Chondrocyte (in vitro differentiated cells): ENCODE measurements around the gene KLK13. TPM values are rescaled to one million over a fixed set of nuclear protein-coding genes. Genes with fewer than 3 reads are reported as not detected.

Experiments
- DNase-seq: peaks from one replicate; pipeline ENCODE4 v3.0.0; 2021; ENCODE audit warnings: mixed read lengths, low spot score
- H3K27ac Mint-ChIP-seq: one replicate; pipeline ENCODE4 v1.8.0; 2021; ENCODE audit warnings: mild to moderate bottlenecking, moderate library complexity, mixed read lengths; ENCODE audit not compliant: unreplicated experiment
- H3K27me3 Mint-ChIP-seq: 2 replicates; pipeline ENCODE4 v1.8.0; 2021; ENCODE audit warnings: low read depth, mixed read lengths
- H3K36me3 Mint-ChIP-seq: 2 replicates; pipeline ENCODE4 v1.8.0; 2021; ENCODE audit warnings: low read depth, mixed read lengths
- H3K4me1 Mint-ChIP-seq: 2 replicates; pipeline ENCODE4 v1.8.0; 2021; ENCODE audit warnings: low read depth, mild to moderate bottlenecking, mixed read lengths
- H3K4me3 Mint-ChIP-seq: one replicate; pipeline ENCODE4 v1.8.0; 2021; ENCODE audit warnings: mild to moderate bottlenecking, moderate library complexity, mixed read lengths; ENCODE audit not compliant: unreplicated experiment
- H3K9me3 Mint-ChIP-seq: 2 replicates; pipeline ENCODE4 v1.8.0; 2021; ENCODE audit warnings: low read depth, mixed read lengths
- total RNA-seq: library from RNA; stranded (reverse); gene quantifications from 3 replicates; pipeline ENCODE4 v1.2.1, GENCODE V29; 2021
- TF ChIP-seq, protein P1 (sequence below): fragments of 200-600 bp; sonication (generic); IDR thresholded peaks from 2 replicates; pipeline ENCODE4 v1.5.0; 2021; ENCODE audit warnings: antibody characterized with exemption, mild to moderate bottlenecking, moderate library complexity

The KLK13 gene
- total RNA-seq, 1 donor from 2014 or later: not detected

DNA sequence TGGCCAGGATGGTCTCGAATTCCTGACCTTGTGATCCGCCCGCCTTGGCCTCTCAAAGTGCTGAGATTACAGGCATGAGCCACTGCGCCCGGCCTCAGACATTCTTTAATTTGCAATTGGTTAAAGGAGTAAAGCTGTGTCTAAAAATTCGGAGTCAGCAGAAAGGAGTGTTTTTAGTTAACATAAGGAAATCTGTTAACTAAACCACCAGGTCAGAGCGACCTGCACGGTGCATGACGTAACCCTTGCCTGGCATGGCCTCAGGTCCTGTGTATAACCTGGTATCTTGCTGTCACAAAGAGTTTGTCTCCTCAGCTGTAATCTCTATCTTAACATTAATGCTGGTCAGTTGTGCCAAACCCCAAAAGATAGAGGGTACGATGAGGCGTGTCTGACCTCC lies 20.6 kb downstream of the KLK13 start:
- Mint-ChIP-seq H3K27me3 (peaks cover 4% of the 10 kb centered on the region), H3K36me3 (no peaks in the 10 kb centered on the region)

DNA sequence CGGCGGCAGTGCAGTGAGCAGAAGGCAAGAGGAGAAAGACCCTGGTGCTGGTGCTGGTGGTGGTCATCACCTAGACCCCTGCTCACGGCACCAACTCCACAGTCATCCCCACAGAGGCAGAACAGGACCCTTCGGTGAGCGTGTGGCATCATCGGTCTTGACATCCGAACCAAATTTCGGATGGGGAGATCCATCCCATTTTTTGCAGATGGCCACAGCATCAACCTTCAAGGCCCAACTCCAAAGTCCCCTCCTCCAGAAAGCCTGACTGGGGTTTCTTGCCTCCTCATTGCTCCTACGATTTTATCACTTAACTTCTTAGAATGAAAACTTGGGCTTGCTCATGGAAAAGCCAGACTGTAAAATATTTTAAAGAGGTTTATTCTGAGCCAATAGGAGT lies 21.4 kb downstream of the KLK13 start:
- Mint-ChIP-seq H3K9me3 (peaks cover 3% of the 10 kb centered on the region), H3K36me3 (no peaks in the 10 kb centered on the region), H3K27ac (no peak overlapping the region), H3K27me3 (peaks cover 4% of the 10 kb centered on the region), H3K4me1 (no peaks in the 10 kb centered on the region), H3K4me3 (no peak overlapping the region)
- no peak for DNase-seq
- TF ChIP-seq, protein P1, sequence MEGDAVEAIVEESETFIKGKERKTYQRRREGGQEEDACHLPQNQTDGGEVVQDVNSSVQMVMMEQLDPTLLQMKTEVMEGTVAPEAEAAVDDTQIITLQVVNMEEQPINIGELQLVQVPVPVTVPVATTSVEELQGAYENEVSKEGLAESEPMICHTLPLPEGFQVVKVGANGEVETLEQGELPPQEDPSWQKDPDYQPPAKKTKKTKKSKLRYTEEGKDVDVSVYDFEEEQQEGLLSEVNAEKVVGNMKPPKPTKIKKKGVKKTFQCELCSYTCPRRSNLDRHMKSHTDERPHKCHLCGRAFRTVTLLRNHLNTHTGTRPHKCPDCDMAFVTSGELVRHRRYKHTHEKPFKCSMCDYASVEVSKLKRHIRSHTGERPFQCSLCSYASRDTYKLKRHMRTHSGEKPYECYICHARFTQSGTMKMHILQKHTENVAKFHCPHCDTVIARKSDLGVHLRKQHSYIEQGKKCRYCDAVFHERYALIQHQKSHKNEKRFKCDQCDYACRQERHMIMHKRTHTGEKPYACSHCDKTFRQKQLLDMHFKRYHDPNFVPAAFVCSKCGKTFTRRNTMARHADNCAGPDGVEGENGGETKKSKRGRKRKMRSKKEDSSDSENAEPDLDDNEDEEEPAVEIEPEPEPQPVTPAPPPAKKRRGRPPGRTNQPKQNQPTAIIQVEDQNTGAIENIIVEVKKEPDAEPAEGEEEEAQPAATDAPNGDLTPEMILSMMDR: no peak

More for the DNA sequence above, 20.6 kb downstream of the KLK13 start:
- TF ChIP-seq, protein P1: no peak
- Mint-ChIP-seq H3K9me3 (peaks cover 7% of the 10 kb centered on the region), H3K27ac (no peak overlapping the region), H3K4me1 (no peaks in the 10 kb centered on the region), H3K4me3 (no peak overlapping the region)
- DNase-seq: no peak

DNA sequence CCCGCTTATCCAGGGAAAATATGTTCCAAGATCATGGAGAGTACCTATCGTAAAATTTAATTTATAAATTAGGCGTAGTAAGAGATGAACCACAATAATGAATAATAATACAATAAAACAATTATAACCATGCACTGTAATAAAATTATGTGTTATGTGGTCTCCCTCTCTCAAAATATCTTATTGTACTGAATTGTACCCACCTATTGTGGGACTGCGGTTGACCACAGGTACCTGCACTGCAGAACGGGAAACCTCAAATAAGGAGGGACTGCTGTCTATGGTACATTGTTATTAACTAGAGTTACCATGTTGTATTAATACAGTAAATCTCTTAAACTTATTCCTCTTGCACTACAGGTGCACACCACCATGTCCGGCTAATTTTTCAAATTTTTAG lies 24.7 kb downstream of the KLK13 start:
- Mint-ChIP-seq H3K9me3 (peaks cover 3% of the 10 kb centered on the region), H3K4me3 (no peak overlapping the region), H3K27ac (no peak overlapping the region), H3K27me3 (no peaks in the 10 kb centered on the region), H3K36me3 (no peaks in the 10 kb centered on the region), H3K4me1 (no peaks in the 10 kb centered on the region)
- no peak for DNase-seq
- TF ChIP-seq, protein P1: no peak

DNA sequence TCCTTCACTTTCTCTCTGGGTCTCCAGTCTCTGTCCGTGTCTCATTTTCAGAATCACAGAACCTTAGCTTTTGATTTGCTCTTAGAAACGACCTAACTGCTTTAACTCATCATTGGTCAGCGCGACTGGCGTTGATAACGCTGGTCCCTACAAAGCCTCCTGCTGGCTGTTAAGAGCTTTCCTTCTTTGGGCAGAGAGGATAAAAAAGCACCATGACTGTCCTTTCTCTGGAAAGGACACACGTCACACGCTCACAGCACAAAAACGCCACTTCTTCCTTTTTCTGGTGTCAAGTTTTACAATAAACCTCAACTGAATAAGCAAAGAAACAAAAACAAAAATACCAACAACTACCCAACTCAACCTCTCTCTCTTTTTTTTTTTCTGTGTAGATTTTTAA lies 28.4 kb downstream of the KLK13 start:
- no peaks in the 10 kb centered on the region for H3K9me3 Mint-ChIP-seq
- DNase-seq: no peak
- peaks cover 8% of the 10 kb centered on the region for H3K27me3 Mint-ChIP-seq
- H3K36me3 Mint-ChIP-seq: no peaks in the 10 kb centered on the region
- TF ChIP-seq, protein P1: no peak
- H3K4me3 Mint-ChIP-seq: no peak overlapping the region
- no peaks in the 10 kb centered on the region for H3K4me1 Mint-ChIP-seq
- no peak overlapping the region for H3K27ac Mint-ChIP-seq

DNA sequence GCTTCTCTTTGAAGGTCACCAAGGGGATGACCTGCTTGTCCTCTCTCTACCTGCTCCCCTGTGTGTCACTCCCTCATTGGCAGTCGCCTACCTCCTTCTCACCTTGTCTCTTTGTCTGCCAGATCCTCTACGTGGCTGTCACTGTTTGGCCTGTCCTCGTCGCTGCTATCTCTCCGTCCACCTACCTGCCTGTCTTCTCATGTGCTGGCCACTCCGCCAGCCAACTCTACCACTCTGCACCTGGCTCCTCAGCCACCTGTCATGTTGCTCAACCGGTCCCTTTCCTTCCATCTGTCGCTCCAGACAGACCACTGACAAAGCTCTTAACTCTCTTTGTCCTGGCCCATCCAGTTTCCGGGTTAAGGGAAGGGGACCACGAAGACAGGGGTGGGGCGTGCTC lies 30.2 kb downstream of the KLK13 start, which contains the start of gene KLK12:
Gene KLK12 (minus strand): TSS at position 299 of the 400 bp plus-strand sequence. CDS start 381 bp downstream, outside the sequence.
- Mint-ChIP-seq H3K27me3 (peaks cover 8% of the 10 kb centered on the region), H3K9me3 (peaks cover 8% of the 10 kb centered on the region), H3K4me1 (no peaks in the 10 kb centered on the region), H3K4me3 (no peak within 1 kb of the TSS), H3K27ac (no peak within 1 kb of the TSS), H3K36me3 (no peaks in the 10 kb centered on the region)
- TF ChIP-seq, protein P1: no peak
- no peak for DNase-seq
